GM19238 (cell line): ENCODE results near the gene SKP1.
A peak's percentile ranks its signal among the peaks of the same experiment; 100 is the strongest.
"Not testable (repeated sequence)": the region's sequence is repeated elsewhere in the genome, so short reads cannot be mapped to it uniquely, and the experiment has no call there.

Experiments used
- DNase-seq: peaks from one replicate; pipeline ENCODE4 v3.0.0; 2011; ENCODE audit warnings: low spot score; ENCODE audit not compliant: insufficient read length

SKP1 gene

DNA sequence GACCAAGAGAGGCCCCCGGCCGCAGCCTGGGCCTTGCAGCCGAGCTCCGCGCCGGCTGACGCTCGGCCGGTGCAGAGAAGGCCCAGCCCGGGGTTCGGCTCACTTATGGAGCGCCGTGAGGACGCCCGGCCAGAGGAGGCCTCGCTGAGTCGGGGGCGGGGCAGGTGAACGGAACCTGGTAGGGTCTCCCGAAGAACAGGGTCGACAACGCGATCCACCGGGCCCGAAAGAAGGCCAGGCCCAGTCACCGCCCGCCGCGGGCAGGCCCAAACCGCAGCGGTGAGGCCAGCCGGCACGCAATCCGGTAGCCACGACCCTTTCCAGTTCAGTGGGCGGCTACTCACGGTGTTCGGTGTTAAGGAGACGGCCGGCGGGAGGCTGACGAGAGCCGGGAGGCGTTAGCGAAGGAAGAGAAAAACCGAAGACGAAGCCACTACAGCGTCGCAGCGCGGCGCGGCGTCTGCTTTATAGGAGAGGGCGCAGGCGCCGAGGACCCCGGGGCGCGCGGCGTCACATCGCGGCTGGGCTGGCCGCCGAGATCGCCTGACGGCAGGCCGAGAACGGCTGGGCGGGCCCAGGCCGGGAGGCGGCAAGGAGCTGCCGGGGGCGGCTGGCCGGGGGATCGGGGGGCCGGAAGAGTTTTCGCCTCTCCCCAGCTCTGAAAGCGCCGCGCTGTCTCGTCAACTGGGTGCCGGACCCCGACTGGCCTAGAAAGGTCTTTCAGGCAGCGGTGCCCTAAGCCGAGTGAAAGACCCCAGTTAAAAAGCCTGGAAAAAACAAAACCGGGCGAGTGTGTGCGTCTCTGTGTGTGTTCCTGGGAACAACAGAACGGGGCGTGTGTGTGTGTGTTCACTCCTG, at the start of gene SKP1:
Gene SKP1 (minus strand): TSS at position 440 of the 858 bp plus-strand sequence. CDS start 2,928 bp downstream, outside the sequence.
- peak; percentile 75 for DNase-seq

DNA sequence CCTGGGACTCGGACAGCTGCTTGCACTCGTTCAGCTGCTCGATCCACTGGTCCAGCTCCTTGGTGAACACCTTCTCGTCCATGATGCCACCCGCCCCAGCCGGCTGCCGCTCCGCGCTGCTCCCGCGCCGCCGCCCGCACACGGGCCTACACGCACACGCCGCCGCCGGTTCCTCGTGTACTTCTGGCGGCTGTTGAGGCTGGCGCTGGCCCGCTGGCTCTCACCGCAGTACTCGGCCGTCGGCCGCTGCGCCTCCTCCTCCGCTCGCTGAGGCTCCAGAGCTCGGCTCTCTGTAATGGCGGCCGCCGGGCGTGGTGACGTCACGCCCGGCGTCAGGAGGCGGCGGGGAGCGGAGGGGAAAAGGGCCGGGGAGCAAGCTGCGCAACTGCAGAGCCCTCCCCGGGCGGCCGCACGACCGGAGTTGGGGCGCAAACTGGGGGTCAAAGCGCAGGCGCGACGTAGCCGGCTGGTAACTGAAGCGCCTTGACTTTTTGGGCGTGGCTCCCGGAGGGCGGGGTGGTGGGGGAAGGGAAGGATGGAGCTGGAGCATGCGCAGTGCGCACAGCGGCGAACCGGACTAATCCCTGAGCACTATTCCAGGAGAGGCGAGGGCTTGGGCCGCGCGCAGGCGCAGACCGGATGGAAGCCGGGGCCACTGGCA, 49.2 kb upstream of the SKP1 start, which contains the start of gene PPP2CA:
Gene PPP2CA (minus strand): TSS at position 294 of the 661 bp plus-strand sequence. CDS start 212 bp downstream, at position 82.
- peak; percentile 87 for DNase-seq

DNA sequence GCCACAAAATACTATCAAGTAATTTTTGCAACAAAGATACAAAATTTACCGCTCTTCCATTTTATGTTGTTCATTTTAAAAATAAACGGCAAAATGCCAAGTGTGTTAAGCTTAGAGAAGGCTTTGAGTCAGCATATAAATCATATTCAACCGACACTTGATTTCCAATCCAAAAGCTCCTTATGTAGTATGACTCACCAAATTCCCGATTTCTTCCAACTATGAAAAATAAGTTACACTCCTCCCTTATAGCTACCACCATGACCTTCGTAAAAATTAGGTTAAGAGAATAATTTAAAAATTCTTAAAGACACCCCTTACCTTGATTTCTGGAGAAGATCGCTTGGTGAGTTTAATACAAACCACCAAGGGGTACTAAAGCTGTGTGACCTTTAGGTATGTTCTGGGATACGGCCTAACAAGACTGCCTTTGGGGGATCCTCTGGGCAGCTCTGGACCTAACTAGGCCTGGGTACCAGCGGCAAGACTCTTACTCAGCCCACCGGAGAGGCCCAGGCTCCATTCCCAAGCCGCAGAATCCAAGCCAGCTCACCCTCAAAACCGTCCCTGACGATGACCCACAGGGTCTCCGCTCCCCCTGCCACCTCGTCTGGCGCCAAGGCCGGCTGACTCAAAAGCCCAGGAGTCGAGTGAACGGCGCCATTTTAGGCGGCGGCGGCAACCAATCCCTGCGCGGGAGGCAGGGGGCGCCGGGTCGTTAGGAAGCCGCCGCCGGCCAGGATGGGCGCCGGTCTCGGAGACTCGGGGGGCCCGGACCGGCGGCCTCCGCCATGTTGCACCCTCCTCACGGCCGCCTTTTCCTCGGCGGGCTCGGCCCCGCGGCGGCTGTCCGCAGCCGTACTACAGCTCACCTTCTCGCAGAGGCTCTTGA, 48.4 kb upstream of the SKP1 start:
- peak; percentile 42 for DNase-seq

DNA sequence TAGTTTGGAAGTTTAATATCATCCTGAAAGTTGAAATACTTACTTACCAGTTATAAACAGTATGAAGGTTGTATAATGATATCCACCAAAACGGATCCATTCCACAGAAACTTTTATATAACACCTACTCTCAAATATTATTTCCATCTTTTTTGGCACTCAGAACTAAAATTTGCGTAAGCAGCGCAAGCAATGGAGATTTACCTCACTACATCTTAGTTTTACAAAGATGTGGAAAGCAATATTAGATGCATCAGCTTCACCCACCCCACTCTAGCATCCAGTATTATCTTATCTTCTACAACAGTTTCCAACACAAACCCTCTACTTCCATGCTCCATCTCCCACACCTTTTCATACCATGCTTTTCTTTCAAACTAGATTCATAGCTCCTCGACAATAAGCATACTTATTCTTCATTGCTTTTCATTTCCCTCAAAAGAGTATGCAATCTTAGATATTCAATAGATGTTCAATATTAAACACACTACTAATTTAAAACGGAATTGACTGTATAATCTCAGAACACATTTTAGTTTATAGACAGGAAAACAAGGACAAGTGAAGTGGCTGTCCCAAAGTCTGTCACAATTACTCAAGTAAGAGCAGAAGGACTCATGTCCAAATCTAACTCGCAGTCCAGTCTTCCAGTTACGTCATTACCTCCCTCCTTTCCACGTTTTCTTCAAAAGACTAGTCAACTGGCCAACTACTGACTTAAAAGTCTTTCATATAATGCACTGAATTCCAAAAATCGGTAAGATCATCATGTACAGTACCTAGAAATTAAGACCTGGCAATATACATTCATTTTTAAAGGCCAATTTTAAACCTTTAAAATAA, 46.9 kb upstream of the SKP1 start:
- DNase-seq = no peak

DNA sequence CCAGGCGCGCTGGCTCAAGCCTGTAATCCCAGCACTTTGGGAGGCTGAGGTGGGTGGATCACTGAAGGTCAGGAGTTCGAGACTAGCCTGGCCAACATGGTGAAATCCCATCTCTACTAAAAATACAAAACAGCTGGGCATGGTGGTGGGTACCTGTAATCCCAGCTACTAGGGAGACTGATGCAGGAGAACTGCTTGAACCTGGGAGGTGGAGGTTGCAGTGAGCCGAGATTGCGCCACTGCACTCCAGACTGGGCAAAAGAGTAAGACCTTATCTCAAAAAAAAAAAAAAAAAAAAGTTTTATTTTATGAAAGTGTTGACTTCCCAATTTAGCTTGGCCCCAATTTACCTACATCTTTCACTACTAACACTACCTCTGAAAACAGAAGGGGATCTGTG, 44.9 kb upstream of the SKP1 start:
- DNase-seq = not testable (repeated sequence)

DNA sequence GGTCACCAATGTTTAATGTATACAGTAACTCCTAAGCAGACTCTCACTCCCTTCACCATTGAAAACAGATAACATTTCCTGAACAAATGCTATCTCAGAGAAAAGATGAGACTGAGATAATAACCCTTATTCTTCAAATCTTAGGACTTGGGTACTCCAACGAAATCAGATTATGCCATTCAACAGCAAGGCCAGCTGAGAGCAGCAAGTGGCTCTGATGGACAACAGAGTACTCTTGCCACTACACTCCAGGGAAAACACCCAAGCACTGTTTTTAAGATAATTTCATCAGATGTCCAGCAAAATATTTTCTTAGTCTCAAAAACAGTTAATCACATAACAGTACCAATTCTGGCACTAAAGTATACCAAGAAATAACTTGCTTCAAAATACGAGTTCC, 39.0 kb upstream of the SKP1 start:
- no peak for DNase-seq

DNA sequence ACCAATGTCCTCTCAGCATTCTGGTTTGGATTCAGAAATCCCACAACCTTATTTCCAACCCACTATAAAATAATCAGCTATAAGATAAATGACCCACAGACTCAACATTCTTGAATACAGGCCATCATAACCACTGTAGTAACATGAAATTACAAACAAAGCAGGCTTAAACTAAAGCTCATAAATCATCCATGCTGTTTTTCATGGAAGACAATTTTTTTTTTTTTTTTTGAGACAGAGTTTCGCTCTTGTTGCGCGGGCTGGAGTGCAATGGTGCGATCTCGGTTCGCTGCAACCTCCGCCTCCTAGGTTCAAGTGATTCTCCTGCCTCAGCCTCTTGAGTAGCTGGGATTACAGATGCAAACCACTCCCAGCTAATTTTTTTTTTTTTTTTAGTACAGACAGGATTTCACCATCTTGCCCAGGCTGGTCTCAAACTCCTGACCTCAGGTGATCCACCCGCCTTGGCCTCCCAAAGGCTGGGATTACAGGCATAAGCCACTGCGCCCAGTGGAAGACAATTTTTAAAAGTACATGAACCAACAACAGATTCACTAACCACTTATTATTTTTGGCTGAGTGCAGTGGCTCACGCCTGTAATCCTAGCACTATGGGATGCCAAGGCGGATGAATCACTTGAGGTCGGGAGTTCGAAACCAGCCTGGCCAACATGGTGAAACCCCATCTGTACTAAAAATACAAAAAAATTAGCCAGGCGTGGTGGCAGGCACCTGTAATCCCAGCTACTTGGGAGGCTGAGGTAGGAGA, 34.7 kb upstream of the SKP1 start:
- DNase-seq = not testable (repeated sequence)

DNA sequence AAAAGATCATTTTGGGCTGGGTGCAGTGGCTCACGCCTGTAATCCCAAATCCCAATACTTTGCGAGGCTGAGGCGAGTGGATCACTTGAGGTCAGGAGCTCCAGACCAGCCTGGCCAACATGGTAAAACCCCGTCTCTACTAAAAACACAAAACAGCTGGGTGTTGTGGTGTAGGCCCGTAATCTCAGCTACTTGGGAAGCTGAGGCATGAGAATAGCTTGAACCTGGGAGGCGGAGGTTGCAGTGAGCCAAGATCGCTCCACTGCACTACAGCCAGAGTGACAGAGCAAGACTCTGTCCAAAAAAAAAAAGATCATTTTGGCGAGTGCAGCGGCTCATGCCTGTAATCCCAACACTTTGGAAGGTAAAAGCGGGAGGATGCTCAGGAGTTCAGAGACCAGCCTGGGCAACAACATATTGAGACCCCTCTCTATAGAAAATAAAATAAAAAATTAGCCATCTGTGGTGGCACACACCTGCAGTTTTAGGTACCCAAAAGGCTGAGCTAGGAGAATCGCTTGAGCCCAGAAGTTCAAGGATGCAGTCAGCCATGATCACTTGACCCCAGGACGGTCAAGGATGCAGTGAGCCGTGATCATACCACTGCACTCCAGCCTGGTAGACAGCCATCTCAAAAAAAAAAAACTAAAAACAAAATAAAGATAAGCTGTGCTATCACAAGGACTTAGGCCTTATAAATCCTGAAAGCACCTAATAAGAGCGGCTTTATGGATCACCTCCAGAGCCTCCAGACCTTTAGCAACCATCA, 32.9 kb upstream of the SKP1 start:
- DNase-seq = no peak

DNA sequence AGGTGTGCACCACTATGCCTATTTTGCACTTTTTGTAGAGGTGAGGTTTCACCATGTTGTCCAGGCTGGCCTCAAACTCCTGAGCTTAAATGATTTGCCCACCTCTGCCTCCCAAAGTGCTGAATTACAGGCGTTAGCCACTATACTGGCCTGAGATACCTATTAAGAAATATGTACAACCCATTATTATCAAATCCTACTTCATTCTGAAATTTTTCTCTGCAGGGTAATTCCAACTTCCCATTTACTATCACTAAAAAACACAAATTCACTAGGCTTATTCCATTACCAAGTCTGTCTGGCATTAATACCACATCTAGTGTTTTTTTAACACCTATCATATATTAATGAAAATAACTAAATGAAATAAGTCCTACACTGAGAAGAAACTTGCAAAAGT, 30.9 kb upstream of the SKP1 start:
- no peak for DNase-seq

DNA sequence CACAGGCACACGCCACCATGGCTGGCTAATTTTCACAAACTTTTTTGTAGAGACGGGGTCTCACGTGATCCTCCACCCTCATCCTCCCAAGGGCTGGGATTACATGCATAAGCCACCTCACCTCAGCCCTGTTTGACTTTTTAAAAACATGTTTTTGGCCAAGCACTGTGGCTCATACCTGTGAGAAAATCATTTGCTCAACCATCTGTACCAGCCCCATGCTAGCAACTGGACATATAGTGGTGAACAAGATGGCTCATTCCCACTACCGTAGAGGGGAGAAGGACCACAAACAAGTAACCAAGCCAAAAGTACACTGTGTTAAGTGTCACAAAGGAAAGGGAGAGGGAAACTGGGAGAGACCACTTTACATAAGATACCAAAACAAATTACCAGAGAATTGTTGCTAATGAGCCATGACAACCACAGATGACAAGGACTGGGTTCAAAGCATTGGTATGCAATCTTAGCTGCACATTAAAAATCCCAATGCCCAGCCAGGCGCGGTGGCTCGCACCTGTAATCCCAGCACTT, 29.9 kb upstream of the SKP1 start:
- DNase-seq = no peak

DNA sequence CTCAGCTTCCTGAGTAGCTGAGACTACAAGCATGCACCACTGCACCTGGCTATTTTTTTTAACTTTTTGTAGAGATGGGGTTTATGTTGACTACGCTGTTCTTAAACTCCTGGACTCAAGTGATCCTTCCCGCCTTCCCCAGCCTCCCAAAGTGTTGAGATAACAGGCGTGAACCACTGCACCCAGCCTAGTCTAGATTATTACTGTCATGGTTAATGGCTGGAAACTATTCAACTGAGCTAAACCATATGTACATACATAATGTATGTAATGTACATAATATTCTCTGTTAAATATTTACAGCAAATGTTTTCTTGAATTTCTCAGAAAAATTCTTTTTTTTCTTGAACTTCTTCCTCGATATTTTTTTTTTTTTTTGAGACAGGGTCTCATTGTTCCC, 27.8 kb upstream of the SKP1 start:
- DNase-seq = no peak

DNA sequence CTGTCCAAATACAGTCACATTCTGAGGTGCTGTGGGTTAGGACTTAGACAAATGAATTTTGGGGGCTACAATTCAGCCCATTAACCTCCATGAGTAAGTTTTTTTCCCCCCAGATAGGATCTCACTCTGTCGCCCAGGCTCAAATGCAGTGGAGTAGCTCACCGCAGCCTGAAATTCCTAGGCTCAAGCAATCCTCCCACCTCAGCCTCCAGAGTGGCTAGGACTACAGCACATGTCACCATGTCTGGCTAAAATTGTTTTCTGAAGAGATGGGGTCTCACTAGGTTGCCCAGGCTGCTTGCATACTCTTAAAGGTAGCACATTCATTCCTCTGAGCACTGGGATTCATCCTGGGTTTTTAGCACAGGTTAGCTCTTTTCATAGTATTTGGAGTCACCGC, 26.9 kb upstream of the SKP1 start:
- no peak for DNase-seq

DNA sequence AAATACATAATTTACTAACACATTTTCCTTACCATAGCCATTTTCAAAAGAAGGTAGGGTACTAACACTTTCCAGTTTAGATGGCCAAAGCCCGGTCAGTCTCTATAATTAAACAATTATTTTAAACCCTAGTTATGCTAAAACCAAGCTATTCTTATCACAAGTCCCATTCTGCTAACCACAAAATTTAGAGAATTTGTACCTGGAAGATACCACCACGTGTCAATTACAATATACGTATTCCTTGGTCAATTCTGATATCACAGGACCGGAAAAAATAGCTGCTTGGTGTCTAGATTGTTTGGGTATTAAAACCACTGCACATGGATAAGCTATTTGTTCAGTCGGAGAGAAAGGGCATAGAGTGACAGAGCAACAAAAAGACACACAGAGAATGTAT, 18.9 kb upstream of the SKP1 start:
- no peak for DNase-seq

DNA sequence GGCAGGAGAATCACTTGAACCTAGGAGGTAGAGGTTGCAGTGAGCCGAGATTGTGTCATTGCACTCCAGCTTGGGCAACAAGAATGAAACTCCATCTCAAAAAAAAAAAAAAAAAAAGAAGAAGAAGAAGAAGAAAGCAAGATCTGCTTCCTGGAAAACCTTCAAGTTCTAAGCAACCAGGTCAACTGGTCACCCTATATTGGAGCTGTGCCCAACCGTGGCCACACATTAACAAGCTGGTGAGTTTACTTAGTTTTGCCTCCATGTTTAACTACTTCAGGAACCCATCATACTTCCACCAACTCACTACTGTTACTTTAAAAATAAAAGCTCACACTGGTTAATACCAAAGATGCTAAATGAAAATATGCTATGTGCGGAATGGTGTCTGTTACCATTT, 12.3 kb upstream of the SKP1 start:
- no peak for DNase-seq

DNA sequence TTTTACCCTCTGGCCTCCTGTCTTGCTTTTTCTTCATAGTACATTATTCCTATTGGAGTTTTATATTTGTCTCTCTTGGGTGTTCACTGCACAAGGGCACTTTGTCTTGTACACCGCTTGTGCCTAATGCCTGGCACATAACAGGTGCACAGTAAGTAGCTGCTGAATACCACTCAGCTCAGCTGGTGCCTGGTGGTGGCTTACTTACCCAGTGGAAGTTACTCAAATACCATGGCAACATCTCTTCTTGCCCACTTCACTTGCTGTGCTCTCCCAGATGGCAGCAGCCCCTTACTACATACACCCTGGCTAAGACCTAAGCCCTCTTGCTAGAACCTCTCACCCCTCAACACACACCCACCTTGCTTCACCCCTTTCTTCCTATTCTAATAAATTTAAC, 11.3 kb upstream of the SKP1 start:
- DNase-seq = no peak

DNA sequence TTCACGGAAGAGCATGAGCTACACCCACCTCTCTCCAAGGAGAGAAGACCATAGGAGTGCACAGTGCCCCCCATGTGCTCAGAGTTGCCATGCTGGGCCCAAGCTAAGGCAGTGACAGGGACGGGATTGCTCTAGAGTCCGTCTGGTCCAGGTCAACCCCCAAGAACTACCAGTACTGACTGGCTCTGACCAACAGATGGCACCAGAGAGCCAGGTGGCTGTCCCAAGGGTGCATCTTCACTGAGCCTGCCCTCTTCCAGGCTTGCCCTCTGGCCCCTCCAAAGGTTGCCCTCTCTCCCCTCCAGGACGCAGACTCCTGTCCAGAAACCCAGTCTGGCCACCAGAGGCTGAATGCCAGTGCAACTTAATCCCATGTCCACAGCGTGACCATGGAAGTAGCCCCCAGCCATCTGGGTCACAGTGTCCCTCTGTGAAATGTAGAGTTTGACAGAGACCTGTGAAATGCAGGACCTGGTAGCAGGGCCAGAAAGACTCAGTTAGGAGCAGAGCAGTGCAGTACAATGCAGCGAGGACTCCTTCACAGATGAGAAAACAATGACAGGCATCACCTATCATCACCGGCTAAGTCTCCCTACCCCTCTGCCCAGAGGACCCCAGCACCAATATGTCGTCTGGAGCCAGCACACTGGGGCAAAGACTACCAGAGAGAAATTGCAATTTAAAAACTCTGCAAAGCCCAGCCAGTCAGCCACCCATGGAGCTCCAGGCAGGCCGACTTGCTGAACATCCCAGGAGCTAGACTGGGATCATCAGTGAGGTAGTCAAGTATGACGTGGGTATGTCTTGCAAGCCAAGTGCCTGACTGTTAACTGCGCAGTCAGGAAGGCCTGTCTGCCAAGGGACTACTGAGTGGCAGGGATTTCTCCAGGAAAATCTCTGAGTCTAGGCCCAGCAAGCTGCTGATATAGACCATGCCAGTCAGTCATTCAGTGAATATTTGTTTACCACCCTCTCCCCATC, 7.7 kb upstream of the SKP1 start:
- peak; percentile 70 for DNase-seq

DNA sequence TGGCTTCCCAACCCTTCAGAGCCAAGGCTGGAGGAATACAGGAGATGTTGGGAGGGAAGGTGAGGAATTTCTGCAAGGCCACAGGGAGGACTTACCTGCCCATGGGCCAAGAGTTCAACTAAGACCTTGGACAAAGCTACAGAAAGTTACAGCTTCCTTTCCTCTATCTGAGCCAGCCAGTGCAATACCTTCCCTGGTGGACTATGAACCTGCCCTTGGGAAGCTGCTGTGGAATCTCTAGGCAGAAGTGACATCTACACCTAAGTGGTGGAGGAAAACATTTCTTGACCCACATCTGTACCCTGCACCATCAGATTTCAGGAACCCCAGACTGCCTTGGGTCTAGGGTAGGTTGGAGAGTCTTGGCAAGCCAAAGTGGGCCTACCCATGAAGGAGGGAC, 6.7 kb upstream of the SKP1 start:
- DNase-seq = no peak

DNA sequence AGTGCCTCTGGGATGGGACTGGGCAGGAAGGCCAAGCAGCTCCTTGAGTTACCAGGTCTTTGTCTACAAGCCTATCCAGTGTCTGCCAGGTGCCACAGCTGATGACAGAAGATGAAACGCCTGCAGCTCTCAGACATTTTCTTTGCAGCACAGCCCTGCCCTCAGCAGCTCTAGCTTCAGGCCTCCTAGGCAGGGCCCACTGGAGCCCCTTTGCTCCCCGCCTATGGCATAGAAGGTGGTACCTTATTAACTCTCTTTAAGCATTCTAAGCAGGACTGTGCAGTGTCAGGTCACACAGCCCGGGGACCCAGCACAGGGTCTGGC, 1.3 kb upstream of the SKP1 start:
- DNase-seq = no peak
